ENCODE data around the gene LUC7L2. TPM values are rescaled to one million over a fixed set of nuclear protein-coding genes. Genes with fewer than 3 reads are reported as not detected.

LUC7L2 gene
- total and polyA plus RNA-seq, 10 of the 15 experiments (the other 5 are each of a cell fraction or from before 2014, with no cell fraction given), result 31.7 to 98.7 (median 68.6) TPM

- peak overlapping the region; percentile 80 for H3K4me2 ChIP-seq (ENCODE audit: control insufficient read depth, insufficient read depth)
- H3K4me3 ChIP-seq, result peak overlapping the region; percentile 84
- H2AFZ ChIP-seq (ENCODE audit: control insufficient read depth, low read depth, low read length), result peak overlapping the region; percentile 92
- BruUV-seq (replicated peaks), result TSS peak; percentile 91
- CTCF ChIA-PET, result no interaction called here
- DNase-seq (ENCODE audit: low read depth, low spot score) (no peak), FAIRE-seq (peak; percentile 73), ATAC-seq (no peak)
- H3K4me1 ChIP-seq (ENCODE audit: control insufficient read depth, insufficient read depth, low read length), result no peaks in the 10 kb centered on the region
- H4K20me1 ChIP-seq (ENCODE audit: control insufficient read depth, insufficient read depth), result no peaks in the 10 kb centered on the region
- POLR2A ChIA-PET, result no interaction called here
- in situ Hi-C loops (cut with MboI) (no loop called here), intact Hi-C loops (cut with micrococcal nuclease; ENCODE audit: unreplicated experiment) (no loop called here)
- 0% methylated on average over 9 of the region's 9 CpGs for WGBS (ENCODE audit: insufficient coverage, insufficient replicate concordance, low lambda C conversion rate, missing lambda C conversion rate)
- H3K27ac ChIP-seq (ENCODE audit: control insufficient read depth, insufficient read depth), result peak overlapping the region; percentile 97
- peak overlapping the region; percentile 98 for H3K9ac ChIP-seq (ENCODE audit: control insufficient read depth, insufficient read depth, low read length)
- RAD21 ChIA-PET (ENCODE audit: unreplicated experiment), result no interaction called here
- H3K9me3 ChIP-seq (replicated peaks; ENCODE audit: control insufficient read depth, insufficient read depth, low read length), result peaks cover 5% of the 10 kb centered on the region
- peaks cover 18% of the 10 kb centered on the region for H3K79me2 ChIP-seq (ENCODE audit: control insufficient read depth, insufficient read depth, low read length)
- SMC1A ChIA-PET (ENCODE audit: uncharacterized antibody, unreplicated experiment), result no interaction called here
- H3K27me3 ChIP-seq (replicated peaks in 1 of 2; ENCODE audit: control insufficient read depth in 2 of 2, insufficient read depth in 2 of 2, low read length in 1 of 2), result no peaks in the 10 kb centered on the region
- no peaks in the 10 kb centered on the region for H3K36me3 ChIP-seq (ENCODE audit: control insufficient read depth in 2 of 2, insufficient read depth in 2 of 2, low read length in 1 of 2)
- TF ChIP-seq CTCF (IDR thresholded peaks at IDR 0.05 in 2 of 3, conservative IDR thresholded peaks at IDR 0.05 in 1 of 3; ENCODE audit: control insufficient read depth in 2 of 3, extremely low read depth in 1 of 3, insufficient read depth in 1 of 3, low read depth in 3 of 3, low read length in 3 of 3) (no peak), EP300 (IDR thresholded peaks at IDR 0.05; ENCODE audit: borderline replicate concordance in 1 of 2, control insufficient read depth in 1 of 2, low read depth in 2 of 2, low read length in 2 of 2) (0 out of 4 replicates have a peak, but pooled peaks of 1 of the 2 experiments have one; percentile 29), RUNX3 (IDR thresholded peaks at IDR 0.05; ENCODE audit: low read length) (peak; percentile 3; the same call in 1 of the 2 replicates), SIX5 (IDR thresholded peaks at IDR 0.05; ENCODE audit: low read depth, low read length, severe bottlenecking) (no peak), MLLT1 (IDR thresholded peaks at IDR 0.05) (peak; percentile 87), SP1 (IDR thresholded peaks at IDR 0.05; ENCODE audit: low read depth, low read length) (no peak), ATF2 (IDR thresholded peaks at IDR 0.05; ENCODE audit: low read length) (no peak), PRDM15 (CRISPR knock-in tag; IDR thresholded peaks at IDR 0.05) (no peak), SUPT20H (IDR thresholded peaks at IDR 0.05; ENCODE audit: borderline replicate concordance, control insufficient read depth, low read depth, low read length) (no peak), SREBF1 (IDR thresholded peaks at IDR 0.05; ENCODE audit: low read length) (no peak), ETV6 (conservative IDR thresholded peaks at IDR 0.05 in 1 of 2, IDR thresholded peaks at IDR 0.05 in 1 of 2; ENCODE audit: borderline replicate concordance in 1 of 2, low read depth in 1 of 2) (no peak), MXI1 (IDR thresholded peaks at IDR 0.05; ENCODE audit: low read depth, low read length) (peak; percentile 40; the same call in 1 of the 2 replicates), BCL11A (IDR thresholded peaks at IDR 0.05; ENCODE audit: low read depth, low read length) (no peak)
These were observed 17.9 kb upstream of the LUC7L2 start for GRCh38 chr7:139341776-139342226.
